SK-N-SH treated with all-trans-retinoic acid at 6 μM for 48 hours (cell line): Measurements from ENCODE around the gene CFAP299.

ENCODE experiments used
- ATAC-seq: fragments of 200-7000 bp; cut with Tn5 transposase; 3 replicates; pipeline ENCODE4 v1.9.1; 2020; ENCODE audit warnings: mild to moderate bottlenecking, moderate library complexity
- ARNTL ChIP-seq: fragments of 450-650 bp; formaldehyde crosslinking; IDR thresholded peaks from 2 replicates; pipeline ENCODE4 v1.5.0; 2020; ENCODE audit warnings: low read depth, mild to moderate bottlenecking, moderate library complexity, borderline replicate concordance
- BACH2 ChIP-seq: fragments of 250-450 bp; sonication (Bioruptor Pico); IDR thresholded peaks from 2 replicates; pipeline ENCODE4 v1.9.0; 2021; ENCODE audit warnings: mild to moderate bottlenecking, borderline replicate concordance
- CSDC2 ChIP-seq: fragments of 250-450 bp; sonication (Bioruptor Pico); IDR thresholded peaks from 2 replicates; pipeline ENCODE4 v1.5.0; 2020; ENCODE audit warnings: mild to moderate bottlenecking, moderate library complexity
- ESRRG ChIP-seq: fragments of 250-450 bp; sonication (Bioruptor Pico); IDR thresholded peaks from 2 replicates; pipeline ENCODE4 v1.6.1; 2021; ENCODE audit warnings: mild to moderate bottlenecking
- GLIS3 ChIP-seq: fragments of 250-450 bp; sonication (Bioruptor Pico); IDR thresholded peaks from 2 replicates; pipeline ENCODE4 v1.5.0; 2020; ENCODE audit warnings: mild to moderate bottlenecking, moderate library complexity
- ISL1 ChIP-seq: fragments of 250-450 bp; sonication (Bioruptor Pico); IDR thresholded peaks from 2 replicates; pipeline ENCODE4 v2.1.2; 2022; ENCODE audit warnings: mild to moderate bottlenecking, moderate library complexity
- OSR1 ChIP-seq: fragments of 250-450 bp; sonication (Bioruptor Pico); IDR thresholded peaks from 2 replicates; pipeline ENCODE4 v1.8.0; 2022; ENCODE audit warnings: moderate library complexity, mild to moderate bottlenecking, inconsistent platforms
- PATZ1 ChIP-seq: fragments of 250-450 bp; sonication (Bioruptor Pico); IDR thresholded peaks from 2 replicates; pipeline ENCODE4 v1.8.0; 2020; ENCODE audit warnings: mild to moderate bottlenecking, moderate library complexity, borderline replicate concordance
- POU6F1 ChIP-seq: fragments of 250-450 bp; sonication (Bioruptor Pico); IDR thresholded peaks from 2 replicates; pipeline ENCODE4 v1.8.0; 2021; ENCODE audit warnings: low read depth, mild to moderate bottlenecking, moderate library complexity, borderline replicate concordance
- PPARA ChIP-seq: fragments of 250-450 bp; sonication (Bioruptor Pico); IDR thresholded peaks from 2 replicates; pipeline ENCODE4 v1.5.0; 2020; ENCODE audit warnings: mild to moderate bottlenecking, borderline replicate concordance
- RARB ChIP-seq: fragments of 250-450 bp; sonication (Bioruptor Pico); IDR thresholded peaks from 2 replicates; pipeline ENCODE4 v1.8.0; 2021; ENCODE audit warnings: mild to moderate bottlenecking, moderate library complexity
- TCF4 ChIP-seq: fragments of 250-450 bp; sonication (Bioruptor Pico); IDR thresholded peaks from 2 replicates; pipeline ENCODE4 v1.8.0; 2021; ENCODE audit warnings: mild to moderate bottlenecking, moderate library complexity, borderline replicate concordance
- TOX ChIP-seq: fragments of 250-450 bp; sonication (Bioruptor Pico); IDR thresholded peaks from 2 replicates; pipeline ENCODE4 v1.8.0; 2021; ENCODE audit warnings: mild to moderate bottlenecking, moderate library complexity, borderline replicate concordance
- ZC3H10 ChIP-seq: fragments of 250-450 bp; sonication (Bioruptor Pico); IDR thresholded peaks from 2 replicates; pipeline ENCODE4 v1.5.1; 2021; ENCODE audit warnings: mild to moderate bottlenecking, moderate library complexity
- ZFP3 ChIP-seq: fragments of 250-450 bp; sonication (Bioruptor Pico); IDR thresholded peaks from 2 replicates; pipeline ENCODE4 v1.5.0; 2020; ENCODE audit warnings: mild to moderate bottlenecking, moderate library complexity
- ZFP30 ChIP-seq: fragments of 450-650 bp; formaldehyde crosslinking; IDR thresholded peaks from 2 replicates; pipeline ENCODE4 v1.5.0; 2022; ENCODE audit warnings: mild to moderate bottlenecking, moderate library complexity
- ZNF565 ChIP-seq: fragments of 450-650 bp; formaldehyde crosslinking; conservative IDR thresholded peaks from 2 replicates; pipeline ENCODE4 v1.5.0; 2020; ENCODE audit warnings: low read depth, mild to moderate bottlenecking, moderate library complexity
- ZNF70 ChIP-seq: fragments of 450-650 bp; formaldehyde crosslinking; IDR thresholded peaks from 2 replicates; pipeline ENCODE4 v1.5.0; 2020; ENCODE audit warnings: mild to moderate bottlenecking, moderate library complexity
- ZNF8 ChIP-seq: fragments of 450-650 bp; formaldehyde crosslinking; IDR thresholded peaks from 2 replicates; pipeline ENCODE4 v1.5.0; 2020; ENCODE audit warnings: mild to moderate bottlenecking, moderate library complexity
- TF ChIP-seq, protein P1 (sequence below): fragments of 250-450 bp; sonication (Bioruptor Pico); IDR thresholded peaks from 2 replicates; pipeline ENCODE4 v1.5.1; 2021; ENCODE audit warnings: mild to moderate bottlenecking, moderate library complexity
- TF ChIP-seq, protein P2 (sequence below): fragments of 250-450 bp; sonication (Bioruptor Pico); IDR thresholded peaks from 2 replicates; pipeline ENCODE4 v1.5.0; 2020; ENCODE audit warnings: mild to moderate bottlenecking, moderate library complexity

Gene CFAP299

DNA sequence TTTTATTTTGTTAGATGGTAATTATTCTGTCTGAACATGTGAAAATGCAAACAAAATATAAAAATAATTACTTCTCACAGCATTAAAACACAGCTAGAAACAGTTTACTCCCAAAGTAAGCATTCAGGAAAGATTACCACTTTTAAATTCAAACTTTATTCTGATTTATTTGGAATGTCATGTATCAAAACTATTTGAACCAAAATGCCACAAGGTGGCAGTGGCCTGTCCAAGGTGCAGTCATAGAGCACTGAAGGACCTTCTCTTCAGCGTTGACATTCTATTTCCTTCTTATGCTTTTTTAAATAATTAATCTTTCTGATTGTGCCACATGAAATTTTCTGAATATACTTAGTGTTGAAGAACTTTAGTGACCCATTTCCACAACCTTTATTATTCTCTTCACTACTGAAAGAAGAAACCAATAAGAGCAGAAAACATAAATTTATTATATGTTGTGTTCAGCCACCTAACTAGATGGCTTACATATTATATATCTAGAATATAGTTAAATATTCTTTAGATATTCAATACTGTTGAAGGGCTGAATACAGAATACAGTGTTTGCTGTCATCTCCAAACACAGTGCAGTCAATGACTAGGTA lies 283.6 kb downstream of the CFAP299 start:
- ATAC-seq, result peak; percentile 49; the same call in 1 of the 3 replicates
- no peak for TF ChIP-seq OSR1 (CRISPR knock-in tag)
- TF ChIP-seq PPARA (CRISPR knock-in tag), result no peak
- no peak for TF ChIP-seq GLIS3 (CRISPR knock-in tag)
- TF ChIP-seq TCF4, result no peak
- TF ChIP-seq PATZ1 (CRISPR knock-in tag), result no peak
- no peak for TF ChIP-seq RARB (CRISPR knock-in tag)
- TF ChIP-seq ESRRG (CRISPR knock-in tag), result no peak
- TF ChIP-seq ZNF70, result no peak
- TF ChIP-seq ZFP3, result no peak

DNA sequence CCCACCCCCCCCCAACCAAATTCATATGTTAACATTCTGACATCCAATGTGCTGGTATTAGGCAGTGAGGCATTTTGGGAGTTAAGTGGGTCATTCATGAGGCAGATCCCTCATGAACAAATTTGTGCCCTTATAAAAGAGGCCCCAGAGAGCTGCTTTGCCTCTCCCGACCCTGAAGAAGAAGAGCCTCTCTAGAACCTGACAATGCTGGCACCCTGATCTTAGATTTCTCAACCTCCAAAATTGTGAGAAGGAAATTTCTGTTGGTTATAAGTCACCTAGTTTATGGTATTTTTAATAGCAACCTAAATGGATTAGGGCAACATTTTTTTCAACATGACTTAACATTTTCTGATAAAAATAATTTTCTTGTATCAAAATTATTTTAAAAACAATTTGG lies 296.3 kb downstream of the CFAP299 start:
- ATAC-seq, result no peak
- TF ChIP-seq ZFP30 (no peak), OSR1 (CRISPR knock-in tag) (no peak)

GRCh38 chr4:80637190-80637589 lies 301.7 kb downstream of the CFAP299 start:
- TF ChIP-seq ZNF565 (CRISPR knock-in tag) (no peak), ZNF8 (no peak), BACH2 (CRISPR knock-in tag) (no peak), TOX (CRISPR knock-in tag) (no peak), ZFP3 (no peak), OSR1 (CRISPR knock-in tag) (no peak), ZNF70 (no peak), ZFP30 (no peak), ISL1 (CRISPR knock-in tag) (no peak)
- ATAC-seq, result no peak

DNA sequence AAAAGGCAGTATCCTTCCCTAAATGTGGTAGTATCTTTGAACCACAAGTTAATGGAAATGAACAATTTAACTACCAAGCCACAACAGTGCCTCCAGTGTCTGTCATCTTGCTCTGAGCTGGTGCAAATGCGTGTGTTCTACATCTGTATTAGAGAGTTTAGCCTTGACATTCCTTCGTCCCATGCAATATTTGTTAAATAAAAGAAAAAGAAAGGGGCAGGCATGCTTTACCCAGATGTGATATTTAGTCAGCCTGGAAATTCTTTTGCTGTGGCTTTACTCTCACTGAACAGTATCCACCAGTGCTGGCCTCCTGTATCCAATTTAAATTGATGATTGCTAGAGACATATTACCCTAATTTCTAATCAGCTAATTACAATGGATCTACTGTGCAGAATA lies 310.5 kb downstream of the CFAP299 start:
- TF ChIP-seq PPARA (CRISPR knock-in tag) (no peak), POU6F1 (no peak), ESRRG (CRISPR knock-in tag) (no peak), OSR1 (CRISPR knock-in tag) (no peak), PATZ1 (CRISPR knock-in tag) (no peak), ZC3H10 (no peak), ZNF8 (no peak), CSDC2 (no peak), TCF4 (no peak), ZFP30 (no peak), ZNF70 (no peak), ZFP3 (no peak), ARNTL (no peak), TOX (CRISPR knock-in tag) (no peak), GLIS3 (CRISPR knock-in tag) (no peak), RARB (CRISPR knock-in tag) (no peak), ISL1 (CRISPR knock-in tag) (no peak)
- TF ChIP-seq, protein P1, sequence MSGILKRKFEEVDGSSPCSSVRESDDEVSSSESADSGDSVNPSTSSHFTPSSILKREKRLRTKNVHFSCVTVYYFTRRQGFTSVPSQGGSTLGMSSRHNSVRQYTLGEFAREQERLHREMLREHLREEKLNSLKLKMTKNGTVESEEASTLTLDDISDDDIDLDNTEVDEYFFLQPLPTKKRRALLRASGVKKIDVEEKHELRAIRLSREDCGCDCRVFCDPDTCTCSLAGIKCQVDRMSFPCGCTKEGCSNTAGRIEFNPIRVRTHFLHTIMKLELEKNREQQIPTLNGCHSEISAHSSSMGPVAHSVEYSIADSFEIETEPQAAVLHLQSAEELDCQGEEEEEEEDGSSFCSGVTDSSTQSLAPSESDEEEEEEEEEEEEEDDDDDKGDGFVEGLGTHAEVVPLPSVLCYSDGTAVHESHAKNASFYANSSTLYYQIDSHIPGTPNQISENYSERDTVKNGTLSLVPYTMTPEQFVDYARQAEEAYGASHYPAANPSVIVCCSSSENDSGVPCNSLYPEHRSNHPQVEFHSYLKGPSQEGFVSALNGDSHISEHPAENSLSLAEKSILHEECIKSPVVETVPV (CRISPR knock-in tag), result no peak
- TF ChIP-seq, protein P2, sequence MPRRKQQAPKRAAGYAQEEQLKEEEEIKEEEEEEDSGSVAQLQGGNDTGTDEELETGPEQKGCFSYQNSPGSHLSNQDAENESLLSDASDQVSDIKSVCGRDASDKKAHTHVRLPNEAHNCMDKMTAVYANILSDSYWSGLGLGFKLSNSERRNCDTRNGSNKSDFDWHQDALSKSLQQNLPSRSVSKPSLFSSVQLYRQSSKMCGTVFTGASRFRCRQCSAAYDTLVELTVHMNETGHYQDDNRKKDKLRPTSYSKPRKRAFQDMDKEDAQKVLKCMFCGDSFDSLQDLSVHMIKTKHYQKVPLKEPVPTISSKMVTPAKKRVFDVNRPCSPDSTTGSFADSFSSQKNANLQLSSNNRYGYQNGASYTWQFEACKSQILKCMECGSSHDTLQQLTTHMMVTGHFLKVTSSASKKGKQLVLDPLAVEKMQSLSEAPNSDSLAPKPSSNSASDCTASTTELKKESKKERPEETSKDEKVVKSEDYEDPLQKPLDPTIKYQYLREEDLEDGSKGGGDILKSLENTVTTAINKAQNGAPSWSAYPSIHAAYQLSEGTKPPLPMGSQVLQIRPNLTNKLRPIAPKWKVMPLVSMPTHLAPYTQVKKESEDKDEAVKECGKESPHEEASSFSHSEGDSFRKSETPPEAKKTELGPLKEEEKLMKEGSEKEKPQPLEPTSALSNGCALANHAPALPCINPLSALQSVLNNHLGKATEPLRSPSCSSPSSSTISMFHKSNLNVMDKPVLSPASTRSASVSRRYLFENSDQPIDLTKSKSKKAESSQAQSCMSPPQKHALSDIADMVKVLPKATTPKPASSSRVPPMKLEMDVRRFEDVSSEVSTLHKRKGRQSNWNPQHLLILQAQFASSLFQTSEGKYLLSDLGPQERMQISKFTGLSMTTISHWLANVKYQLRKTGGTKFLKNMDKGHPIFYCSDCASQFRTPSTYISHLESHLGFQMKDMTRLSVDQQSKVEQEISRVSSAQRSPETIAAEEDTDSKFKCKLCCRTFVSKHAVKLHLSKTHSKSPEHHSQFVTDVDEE (CRISPR knock-in tag), result no peak
- ATAC-seq, result no peak
